Thymus (tissue), 11 donors: Measurements from ENCODE around the gene LPP. TPM values are rescaled to one million over a fixed set of nuclear protein-coding genes. Genes with fewer than 3 reads are reported as not detected.

ENCODE experiments used
- DNase-seq, 9 donors: peaks; one replicate each; pipeline ENCODE4 v3.0.0-alpha.2; 2013; ENCODE audit warnings: low spot score in 9 of 9, low read depth in 6 of 9, missing footprints in 1 of 9
- H3K27ac ChIP-seq, 2 donors: one replicate each; pipeline ENCODE4 v1.5.1; 2013; ENCODE audit warnings: control low read depth in 1 of 2, low read depth in 1 of 2, low read length in 1 of 2, mild to moderate bottlenecking in 1 of 2, moderate library complexity in 1 of 2
- H3K27me3 ChIP-seq, 2 donors: one replicate each; pipeline ENCODE4 v1.5.1; 2013; ENCODE audit warnings: low read length in 1 of 2; ENCODE audit not compliant: control insufficient read depth in 2 of 2, insufficient read depth in 1 of 2
- H3K36me3 ChIP-seq, 2 donors: one replicate each; pipeline ENCODE4 v1.5.1; 2013; ENCODE audit warnings: low read length in 1 of 2, mild to moderate bottlenecking in 1 of 2, moderate library complexity in 1 of 2; ENCODE audit not compliant: control insufficient read depth in 2 of 2, insufficient read depth in 2 of 2
- H3K4me1 ChIP-seq, 2 donors: one replicate each; pipeline ENCODE4 v1.5.1; 2013; ENCODE audit warnings: low read length in 2 of 2; ENCODE audit not compliant: control insufficient read depth in 2 of 2, insufficient read depth in 2 of 2
- H3K4me3 ChIP-seq, 2 donors: one replicate each; pipeline ENCODE4 v1.5.1; 2013; ENCODE audit warnings: low read length in 2 of 2, control low read depth in 1 of 2, mild to moderate bottlenecking in 1 of 2
- H3K9me3 ChIP-seq, 2 donors: one replicate each; pipeline ENCODE4 v1.5.1; 2013; ENCODE audit warnings: low read length in 1 of 2, mild to moderate bottlenecking in 1 of 2; ENCODE audit not compliant: control insufficient read depth in 2 of 2, insufficient read depth in 1 of 2
- WGBS: extraction: QIAGEN DNeasy Blood & Tissue Kit; methylation state at CpG from one replicate; pipeline ENCODE4 v1.1.7; 2013; 5-methylcytosine and 5-hydroxymethylcytosine counted together
- polyA plus RNA-seq: library from polyadenylated mRNA; stranded (reverse); fragments of 200-250 nt; gene quantifications from one replicate; pipeline ENCODE4 v1.2.3, GENCODE V29; 2013
- total RNA-seq: library from RNA; stranded (reverse); fragments of 120-200 nt; gene quantifications from one replicate; pipeline ENCODE4 v1.2.4, GENCODE V29; 2013
- donor health status: healthy.

LPP gene
- total and polyA plus RNA-seq, 2 donors = 6.5 to 9.2 TPM

DNA sequence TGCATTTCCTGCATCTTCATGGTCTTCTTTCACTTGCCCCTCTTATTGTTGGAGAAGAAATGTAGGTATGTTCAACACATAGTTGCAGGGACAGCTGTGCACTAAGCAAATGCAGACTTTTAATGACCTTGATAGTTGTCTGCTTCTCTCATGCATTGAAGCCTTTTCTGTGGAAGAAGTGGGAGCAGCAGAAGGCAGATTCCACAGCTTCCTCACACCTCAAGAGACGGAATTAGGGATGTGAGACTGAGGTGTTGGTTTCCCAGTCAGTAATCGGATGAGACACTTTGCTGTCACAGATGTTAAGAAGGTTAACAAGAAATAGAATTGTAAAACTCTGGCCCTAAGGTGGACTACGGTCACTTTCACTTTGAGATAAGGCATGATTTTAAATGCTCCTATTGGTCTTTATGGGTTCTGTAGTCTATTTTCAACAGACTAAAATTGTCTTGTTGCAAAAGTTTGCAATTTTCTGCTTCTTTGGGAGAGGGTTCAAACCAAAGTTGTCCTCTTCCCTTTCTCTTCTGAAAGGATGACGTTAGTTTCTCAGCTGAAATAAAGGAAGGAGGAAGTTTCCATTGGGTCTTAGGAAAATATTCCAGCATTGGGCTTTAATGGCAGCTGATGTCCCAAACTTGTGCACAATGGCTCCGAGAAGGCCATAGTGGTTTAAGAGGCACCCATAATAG lies 117.4 kb downstream of the LPP start:
- H3K4me3 ChIP-seq = no peak overlapping the region
- no peaks in the 10 kb centered on the region for H3K36me3 ChIP-seq
- H3K4me1 ChIP-seq = peaks cover 4 to 10% of the 10 kb centered on the region in 2 donors
- H3K9me3 ChIP-seq = no peaks in the 10 kb centered on the region
- 95% methylated on average over 5 of the region's 5 CpGs for WGBS
- H3K27me3 ChIP-seq = no peaks in the 10 kb centered on the region
- no peak overlapping the region for H3K27ac ChIP-seq
- DNase-seq = no peak

- Histone ChIP-seq H3K36me3 (no peaks in the 10 kb centered on the region), H3K4me1 (peaks cover 4 to 7% of the 10 kb centered on the region in 2 donors), H3K27ac (no peak overlapping the region), H3K9me3 (no peaks in the 10 kb centered on the region), H3K27me3 (no peaks in the 10 kb centered on the region), H3K4me3 (no peak overlapping the region)
- WGBS = 88% methylated on average over 12 of the region's 12 CpGs
- no peak for DNase-seq
Observed at GRCh38 chr3:188272481-188273372, 118.8 kb downstream of the LPP start.

DNA sequence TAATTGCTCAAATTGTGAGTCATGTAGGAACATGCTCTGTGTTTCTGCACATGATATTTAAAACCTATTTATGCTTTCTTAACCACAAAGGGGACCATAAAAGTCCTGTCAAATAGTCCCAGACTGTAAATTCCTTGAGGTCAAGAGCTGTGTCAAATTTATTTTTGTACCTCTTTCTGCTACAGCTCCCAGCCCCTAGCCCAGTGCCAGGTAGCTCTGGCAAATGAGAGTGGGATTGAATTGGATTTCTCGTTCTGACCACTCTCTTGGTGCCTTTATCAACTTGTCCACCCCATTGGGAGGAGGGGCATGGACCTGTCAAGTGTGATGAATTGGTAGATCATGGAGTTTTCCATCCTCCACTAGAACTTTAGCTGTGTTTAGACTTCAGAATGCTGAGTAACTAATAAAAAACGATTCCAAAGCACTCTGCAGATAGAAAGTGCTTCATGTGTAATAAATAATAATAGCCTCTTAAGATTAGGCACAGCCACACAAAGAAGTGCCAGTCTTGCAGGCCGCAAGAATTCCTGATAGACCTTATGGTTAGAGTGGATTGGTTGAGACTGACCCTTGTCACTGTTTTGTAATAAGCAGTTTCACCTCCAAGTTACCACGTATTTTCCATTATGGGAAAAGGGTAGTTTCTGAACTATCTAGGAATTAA lies 120.4 kb downstream of the LPP start:
- Histone ChIP-seq H3K27me3 (no peaks in the 10 kb centered on the region), H3K27ac (no peak overlapping the region), H3K36me3 (no peaks in the 10 kb centered on the region), H3K9me3 (no peaks in the 10 kb centered on the region), H3K4me3 (no peak overlapping the region), H3K4me1 (no peaks in the 10 kb centered on the region)
- WGBS = 92% methylated on average over 4 of the region's 4 CpGs
- DNase-seq = no peak

DNA sequence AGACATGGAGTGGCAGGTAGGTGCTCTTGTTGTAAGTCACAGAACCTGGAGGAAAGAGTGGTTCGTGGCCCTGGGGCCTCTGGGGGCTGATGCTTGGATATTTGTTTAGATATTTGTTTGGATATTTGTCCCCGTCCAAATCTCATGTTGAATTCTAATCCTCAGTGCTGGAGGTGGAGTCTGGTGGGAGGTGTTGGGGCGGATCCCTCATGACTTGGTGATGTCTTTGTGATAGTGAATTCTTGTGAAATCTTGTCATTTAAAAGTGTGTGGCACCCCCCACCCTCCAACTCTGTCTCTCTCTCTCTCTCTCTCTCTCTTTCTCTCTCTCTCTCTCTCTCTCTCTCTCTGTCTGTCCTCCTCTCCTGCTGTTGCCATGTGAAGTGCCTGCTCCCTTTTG lies 122.4 kb downstream of the LPP start:
- no peaks in the 10 kb centered on the region for H3K27me3 ChIP-seq
- H3K36me3 ChIP-seq = no peaks in the 10 kb centered on the region
- peak overlapping the region in 1 of 2 donors; percentile 20 for H3K27ac ChIP-seq
- WGBS = 95% methylated on average over 3 of the region's 3 CpGs
- H3K4me3 ChIP-seq = no peak overlapping the region
- no peaks in the 10 kb centered on the region for H3K4me1 ChIP-seq
- H3K9me3 ChIP-seq = no peaks in the 10 kb centered on the region
- DNase-seq = no peak

DNA sequence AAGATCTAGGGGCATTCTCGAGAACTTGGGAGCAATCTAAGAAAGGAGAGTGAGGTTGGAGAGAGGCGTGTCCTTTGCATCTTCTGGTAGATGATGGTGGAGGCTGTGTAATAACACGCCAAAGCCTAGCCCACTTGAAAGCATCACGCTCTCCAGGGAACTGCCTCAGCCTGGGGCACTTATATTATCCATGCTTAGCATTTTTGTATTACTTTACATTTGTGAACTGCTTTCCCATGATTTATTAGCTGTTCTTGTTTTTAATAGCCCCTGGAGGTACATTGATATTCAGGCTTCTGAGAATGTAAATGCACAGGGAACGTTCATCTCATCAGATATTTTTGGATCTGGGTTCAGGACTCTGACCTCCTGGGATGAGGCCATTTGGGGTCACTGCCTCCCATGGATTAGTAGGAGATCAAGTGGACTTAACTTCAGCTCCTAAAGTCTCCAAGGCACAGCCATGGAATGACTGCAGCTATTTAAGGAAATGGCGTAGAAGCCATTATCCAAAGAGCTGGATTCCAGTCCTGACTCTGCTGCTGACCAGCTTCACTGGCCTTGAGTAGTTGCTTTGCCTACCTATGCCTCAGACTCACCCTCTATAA lies 124.9 kb downstream of the LPP start:
- WGBS = 82% methylated on average over 6 of the region's 6 CpGs
- DNase-seq = no peak
- no peaks in the 10 kb centered on the region for H3K9me3 ChIP-seq
- no peaks in the 10 kb centered on the region for H3K36me3 ChIP-seq
- no peak overlapping the region for H3K27ac ChIP-seq
- H3K4me1 ChIP-seq = peaks cover 2 to 4% of the 10 kb centered on the region in 2 donors
- no peaks in the 10 kb centered on the region for H3K27me3 ChIP-seq
- no peak overlapping the region for H3K4me3 ChIP-seq

DNA sequence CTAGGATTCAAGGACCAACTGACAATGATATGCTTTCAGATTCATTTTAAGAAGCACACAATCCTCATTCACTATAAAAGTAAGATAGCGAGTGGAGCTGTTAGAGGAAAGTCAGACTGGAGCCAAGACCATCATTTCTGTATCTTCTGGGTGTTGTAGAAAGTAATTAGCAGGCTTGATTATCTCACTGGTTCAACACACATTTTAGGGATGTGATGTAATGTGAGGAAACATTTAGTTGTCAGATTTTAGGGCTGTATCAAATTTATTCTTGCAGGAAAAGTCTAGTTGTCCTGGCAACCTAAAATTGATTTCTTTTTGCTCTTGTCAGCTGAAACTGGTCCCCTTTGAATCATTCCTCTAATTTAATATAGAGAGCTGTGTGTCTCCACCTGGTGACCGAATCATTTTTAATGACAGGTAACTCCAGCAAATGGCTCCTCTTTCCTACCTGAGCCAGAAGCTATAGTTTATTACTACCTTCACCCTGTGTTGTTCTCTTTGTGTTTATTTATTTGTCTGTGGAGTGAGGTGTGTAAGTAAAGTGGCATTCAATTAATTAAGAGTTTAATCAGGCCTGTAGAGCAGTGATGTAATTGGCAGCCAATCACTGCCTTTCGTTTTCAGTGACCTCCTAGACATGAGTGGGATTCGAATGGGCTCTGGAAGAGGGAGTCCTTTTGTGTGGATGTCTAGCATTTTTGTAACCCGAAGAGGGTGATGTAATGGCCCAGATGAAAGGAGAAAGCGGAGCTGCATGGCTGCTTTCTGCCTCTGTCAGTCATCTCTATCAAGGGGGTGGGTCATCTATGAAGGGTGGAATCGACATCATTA lies 125.8 kb downstream of the LPP start:
- DNase-seq = no peak
- WGBS = 80% methylated on average over 7 of the region's 7 CpGs
- H3K4me3 ChIP-seq = no peak overlapping the region
- H3K4me1 ChIP-seq = peaks cover 2 to 12% of the 10 kb centered on the region in 2 donors
- H3K27me3 ChIP-seq = no peaks in the 10 kb centered on the region
- no peak overlapping the region for H3K27ac ChIP-seq
- no peaks in the 10 kb centered on the region for H3K9me3 ChIP-seq
- H3K36me3 ChIP-seq = no peaks in the 10 kb centered on the region

- 97% methylated on average over 5 of the region's 5 CpGs for WGBS
- peaks cover 2 to 15% of the 10 kb centered on the region in 2 donors for H3K4me1 ChIP-seq
Observed at GRCh38 chr3:188280627-188281026, 126.7 kb downstream of the LPP start.

DNA sequence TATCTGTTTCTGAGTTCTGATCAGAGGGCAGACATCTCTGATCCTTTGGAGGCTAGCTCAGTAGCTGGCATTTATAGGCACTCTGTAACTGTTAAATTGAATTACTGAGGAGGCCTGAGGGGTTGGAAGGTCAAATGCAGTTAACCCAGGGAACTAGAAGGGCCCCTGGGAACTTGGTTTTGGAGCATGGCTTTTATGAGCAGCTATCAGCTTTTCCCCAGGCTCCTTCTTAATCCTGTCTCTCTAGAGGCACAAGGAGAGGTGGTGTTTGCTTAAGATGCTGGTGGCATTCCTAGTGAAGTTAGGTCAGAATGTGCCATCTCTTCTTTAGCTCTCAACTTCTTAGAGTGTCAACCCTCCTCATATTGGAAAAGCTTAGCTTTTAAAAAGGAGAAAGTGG lies 128.9 kb downstream of the LPP start:
- no peaks in the 10 kb centered on the region for H3K27me3 ChIP-seq
- no peak for DNase-seq
- H3K4me3 ChIP-seq = no peak overlapping the region
- H3K9me3 ChIP-seq = no peaks in the 10 kb centered on the region
- H3K36me3 ChIP-seq = no peaks in the 10 kb centered on the region
- H3K27ac ChIP-seq = no peak overlapping the region
- H3K4me1 ChIP-seq = peaks cover 2 to 15% of the 10 kb centered on the region in 2 donors

More at GRCh38 chr3:188280627-188281026, 126.7 kb downstream of the LPP start:
- Histone ChIP-seq H3K9me3 (no peaks in the 10 kb centered on the region), H3K27ac (no peak overlapping the region), H3K27me3 (no peaks in the 10 kb centered on the region), H3K4me3 (no peak overlapping the region), H3K36me3 (no peaks in the 10 kb centered on the region)
- DNase-seq = no peak
